Measurements from ENCODE around the gene GPC5. TPM values are rescaled to one million over a fixed set of nuclear protein-coding genes. Genes with fewer than 3 reads are reported as not detected.

Gene GPC5
- 0.05 and 0.40 TPM in 2 replicates for total RNA-seq

GRCh38 chr13:91398413-91399188 lies at the start of gene GPC5:
TSS of gene GPC5 (plus strand) at chr13:91398621.

Other genes starting within 250 kb of the GPC5 start
- gene MIR17HG, start 50.9 kb upstream of the GPC5 start, total RNA-seq: 0.93 and 1.9 TPM in 2 replicates